Thoracic aorta (tissue), 2 donors: Measurements from ENCODE around the gene OR10A5. TPM values are rescaled to one million over a fixed set of nuclear protein-coding genes. Genes with fewer than 3 reads are reported as not detected.

Experiments
- ATAC-seq: fragments of 150-250 bp; one replicate; pipeline ENCODE4 v1.8.0; 2017; ENCODE audit warnings: low read depth; ENCODE audit not compliant: insufficient number of reproducible peaks, low FRiP score
- DNase-seq: peaks from one replicate; pipeline ENCODE4 v3.0.0-alpha.2; 2020; ENCODE audit warnings: low spot score
- H3K27ac ChIP-seq, 2 donors: fragments of 200-600 bp; sonication (generic); 1 replicate in 1 of 2; 2 replicates in 1 of 2; pipeline ENCODE4 v1.5.1; 2016; ENCODE audit warnings: mild to moderate bottlenecking in 2 of 2, moderate library complexity in 2 of 2
- H3K27me3 ChIP-seq: fragments of 200-600 bp; sonication (generic); replicated peaks from 2 replicates; pipeline ENCODE4 v1.6.0; 2016; ENCODE audit warnings: mild to moderate bottlenecking; ENCODE audit not compliant: insufficient read depth
- H3K36me3 ChIP-seq: fragments of 200-600 bp; sonication (generic); one replicate; pipeline ENCODE4 v1.5.1; 2016
- H3K4me1 ChIP-seq, 2 donors: fragments of 200-600 bp; sonication (generic); 1 replicate in 1 of 2; 2 replicates in 1 of 2; pipeline versions ENCODE4 v1.5.1 to v1.6.0; 2016; ENCODE audit warnings: low read depth in 2 of 2, mild to moderate bottlenecking in 1 of 2; ENCODE audit not compliant: control insufficient read depth in 1 of 2
- H3K4me3 ChIP-seq: fragments of 200-600 bp; sonication (generic); 2 replicates; pipeline ENCODE4 v1.5.1; 2016; ENCODE audit warnings: mild to moderate bottlenecking
- H3K9me3 ChIP-seq: fragments of 200-600 bp; sonication (generic); 2 replicates; pipeline ENCODE4 v1.5.1; 2016
- total RNA-seq, 2 donors: library from RNA; depleted of rRNA; stranded (reverse); fragments of >200 nt; gene quantifications; one replicate each; pipeline versions ENCODE4 v1.1.0 to v1.2.3, GENCODE V29; 2016
- TF ChIP-seq, protein P1 (sequence below): fragments of 200-600 bp; sonication (generic); IDR thresholded peaks from one replicate; pipeline ENCODE4 v1.5.1; 2019; ENCODE audit warnings: antibody characterized with exemption

Gene OR10A5
- total RNA-seq, 2 donors from 2014 or later: not detected

DNA sequence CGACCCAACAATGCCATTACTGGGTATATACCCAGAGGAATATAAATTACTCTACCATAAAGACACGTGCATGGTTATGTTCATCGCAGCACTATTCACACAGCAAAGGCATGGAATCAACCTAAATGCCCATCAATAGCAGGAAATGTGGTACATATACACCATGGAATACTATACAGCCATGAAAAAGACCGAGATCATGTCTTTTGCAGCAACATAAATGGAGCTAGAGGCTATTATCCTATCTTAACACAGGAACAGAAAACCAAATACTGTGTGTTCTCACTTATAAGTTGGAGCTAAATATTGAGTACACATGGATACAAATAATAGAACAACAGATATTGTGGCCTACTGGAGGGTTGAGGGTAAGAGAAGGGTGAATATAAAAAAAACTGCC, 43.3 kb downstream of the OR10A5 start:
- ATAC-seq (no peak), DNase-seq (no peak)
- Histone ChIP-seq H3K9me3 (no peaks in the 10 kb centered on the region), H3K27ac (no peak overlapping the region), H3K27me3 (no peaks in the 10 kb centered on the region), H3K36me3 (no peaks in the 10 kb centered on the region), H3K4me1 (no peaks in the 10 kb centered on the region), H3K4me3 (no peak overlapping the region)
- TF ChIP-seq, protein P1, sequence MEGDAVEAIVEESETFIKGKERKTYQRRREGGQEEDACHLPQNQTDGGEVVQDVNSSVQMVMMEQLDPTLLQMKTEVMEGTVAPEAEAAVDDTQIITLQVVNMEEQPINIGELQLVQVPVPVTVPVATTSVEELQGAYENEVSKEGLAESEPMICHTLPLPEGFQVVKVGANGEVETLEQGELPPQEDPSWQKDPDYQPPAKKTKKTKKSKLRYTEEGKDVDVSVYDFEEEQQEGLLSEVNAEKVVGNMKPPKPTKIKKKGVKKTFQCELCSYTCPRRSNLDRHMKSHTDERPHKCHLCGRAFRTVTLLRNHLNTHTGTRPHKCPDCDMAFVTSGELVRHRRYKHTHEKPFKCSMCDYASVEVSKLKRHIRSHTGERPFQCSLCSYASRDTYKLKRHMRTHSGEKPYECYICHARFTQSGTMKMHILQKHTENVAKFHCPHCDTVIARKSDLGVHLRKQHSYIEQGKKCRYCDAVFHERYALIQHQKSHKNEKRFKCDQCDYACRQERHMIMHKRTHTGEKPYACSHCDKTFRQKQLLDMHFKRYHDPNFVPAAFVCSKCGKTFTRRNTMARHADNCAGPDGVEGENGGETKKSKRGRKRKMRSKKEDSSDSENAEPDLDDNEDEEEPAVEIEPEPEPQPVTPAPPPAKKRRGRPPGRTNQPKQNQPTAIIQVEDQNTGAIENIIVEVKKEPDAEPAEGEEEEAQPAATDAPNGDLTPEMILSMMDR: no peak

DNA sequence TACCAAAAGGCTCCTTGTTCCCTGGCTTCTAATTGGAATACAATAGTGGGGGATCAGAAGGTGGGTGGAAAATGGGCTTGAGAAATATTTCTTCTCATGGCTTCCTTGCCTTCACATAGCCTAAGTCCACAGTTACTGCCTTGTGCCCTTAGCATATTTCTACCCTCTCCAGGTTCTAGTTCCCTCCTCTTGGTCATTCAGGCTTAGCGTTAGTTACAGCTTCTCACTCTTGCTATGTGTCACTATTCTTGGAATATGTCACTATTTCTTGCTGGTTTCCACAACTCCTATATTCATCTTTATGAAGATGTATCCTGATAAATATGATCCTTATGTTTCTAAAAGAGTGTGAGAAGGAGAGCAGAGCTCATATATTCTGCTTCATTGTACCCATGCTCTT, 44.4 kb downstream of the OR10A5 start:
- Histone ChIP-seq H3K9me3 (no peaks in the 10 kb centered on the region), H3K27me3 (no peaks in the 10 kb centered on the region), H3K27ac (no peak overlapping the region), H3K36me3 (no peaks in the 10 kb centered on the region), H3K4me1 (no peaks in the 10 kb centered on the region), H3K4me3 (no peak overlapping the region)
- TF ChIP-seq, protein P1: no peak
- DNase-seq: no peak
- ATAC-seq: no peak

DNA sequence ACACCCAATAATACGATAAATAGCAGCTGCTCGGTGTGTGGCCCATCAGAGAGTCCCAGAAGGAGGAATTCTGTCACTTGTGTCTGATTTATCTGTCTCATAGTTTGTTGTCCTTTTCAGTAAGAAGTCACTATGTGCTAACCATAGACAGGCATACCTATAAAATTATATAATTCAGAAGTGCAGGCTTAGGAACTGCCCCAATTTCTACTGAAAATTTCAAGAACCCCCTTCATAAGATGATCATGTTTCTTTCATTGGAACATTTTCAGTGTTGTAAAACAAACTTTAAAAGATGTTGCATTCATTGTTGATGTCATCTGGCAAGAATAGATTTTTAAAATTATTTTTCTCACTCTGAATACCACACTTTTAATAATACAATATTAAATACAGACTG, 46.9 kb downstream of the OR10A5 start, which contains the start of gene OR2D2:
OR2D2 (minus strand) TSS at position 101 of the 400 bp plus-strand sequence; CDS start at position 101, 0 bp downstream.
- no peaks in the 10 kb centered on the region for H3K36me3 ChIP-seq
- no peaks in the 10 kb centered on the region for H3K9me3 ChIP-seq
- no peak for DNase-seq
- no peak within 1 kb of the TSS for H3K27ac ChIP-seq
- TF ChIP-seq, protein P1: no peak
- ATAC-seq: no peak
- H3K4me1 ChIP-seq: no peaks in the 10 kb centered on the region
- no peaks in the 10 kb centered on the region for H3K27me3 ChIP-seq
- H3K4me3 ChIP-seq: no peak within 1 kb of the TSS

DNA sequence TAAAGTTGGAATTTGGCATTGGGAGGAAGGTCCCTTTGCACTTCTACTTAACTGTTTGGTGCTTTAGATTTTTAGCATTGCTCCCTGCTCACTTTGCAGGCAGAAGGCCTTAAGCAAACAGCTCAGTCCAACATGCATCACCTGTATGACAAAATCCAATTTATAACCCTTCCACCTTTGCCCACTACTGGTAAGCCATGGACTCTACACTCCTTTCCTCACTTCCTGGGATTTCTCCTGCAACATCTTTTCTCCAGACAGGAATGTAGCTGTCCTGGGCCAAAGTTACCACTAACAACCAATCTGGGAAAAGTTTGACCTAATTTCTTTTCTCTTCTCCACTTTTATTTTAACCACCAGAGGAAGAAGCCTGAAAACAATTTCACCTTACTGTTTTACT, 48.6 kb downstream of the OR10A5 start:
- H3K9me3 ChIP-seq: no peaks in the 10 kb centered on the region
- H3K27me3 ChIP-seq: no peaks in the 10 kb centered on the region
- TF ChIP-seq, protein P1: no peak
- ATAC-seq: no peak
- no peak overlapping the region for H3K27ac ChIP-seq
- H3K4me3 ChIP-seq: no peak overlapping the region
- H3K4me1 ChIP-seq: no peaks in the 10 kb centered on the region
- no peak for DNase-seq
- no peaks in the 10 kb centered on the region for H3K36me3 ChIP-seq

DNA sequence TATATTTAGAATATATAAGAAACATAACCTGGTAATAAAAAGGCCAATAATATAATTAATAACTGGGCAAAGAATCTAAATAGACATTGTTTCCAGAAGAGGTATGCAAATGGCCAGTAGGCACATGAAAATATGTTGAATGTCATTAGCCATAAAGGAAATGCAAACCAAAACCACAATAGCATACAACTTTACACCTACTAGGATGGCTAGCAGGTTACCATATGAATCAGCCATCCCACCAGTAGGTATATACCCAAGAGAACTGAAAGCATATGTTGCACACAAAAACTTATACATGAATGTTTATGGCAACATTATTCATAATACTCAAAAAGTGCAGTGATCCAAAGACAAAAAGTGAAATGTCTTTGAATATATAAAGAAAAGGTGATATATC, 49.5 kb downstream of the OR10A5 start:
- no peaks in the 10 kb centered on the region for H3K4me1 ChIP-seq
- H3K9me3 ChIP-seq: no peaks in the 10 kb centered on the region
- no peaks in the 10 kb centered on the region for H3K36me3 ChIP-seq
- no peaks in the 10 kb centered on the region for H3K27me3 ChIP-seq
- no peak overlapping the region for H3K27ac ChIP-seq
- TF ChIP-seq, protein P1: no peak
- DNase-seq: no peak
- H3K4me3 ChIP-seq: no peak overlapping the region
- no peak for ATAC-seq

Other genes with a start within 250 kb of the OR10A5 start
- 10 to 100 TPM; 13.9 to 35.8 TPM for gene RRP8, start 242.1 kb upstream of the OR10A5 start, total RNA-seq
- 100 to 1,000 TPM; 338 to 588 TPM for gene ILK, start 241.9 kb upstream of the OR10A5 start, total RNA-seq
- 10 to 100 TPM; 39.5 to 40.0 TPM for gene TAF10, start 233.5 kb upstream of the OR10A5 start, total RNA-seq
- gene TPP1, start 226.3 kb upstream of the OR10A5 start, total RNA-seq: 10 to 100 TPM; 66.7 to 75.6 TPM
- gene DCHS1, start 189.9 kb upstream of the OR10A5 start, total RNA-seq: 10 to 100 TPM; 62.3 to 73.5 TPM
- 10 to 100 TPM; 20.6 to 53.6 TPM for gene MRPL17, start 162.3 kb upstream of the OR10A5 start, total RNA-seq
- gene OR2AG2, start 73.7 kb upstream of the OR10A5 start, total RNA-seq: under 1 TPM in 1 of 2 donors, not detected in 1; 0.35 TPM
- not detected for gene OR2AG1, start 62.7 kb upstream of the OR10A5 start, total RNA-seq
- under 1 TPM in 1 of 2 donors, not detected in 1; 0.35 TPM for gene OR6A2, start 46.0 kb upstream of the OR10A5 start, total RNA-seq
- not detected for gene OR10A2, start 17.4 kb downstream of the OR10A5 start, total RNA-seq
- not detected for gene OR10A4, start 30.9 kb downstream of the OR10A5 start, total RNA-seq
- gene OR2D2, start 46.8 kb downstream of the OR10A5 start, total RNA-seq: 1 to 10 TPM in 1 of 2 donors, not detected in 1; 1.3 TPM
- gene OR2D3, start 75.3 kb downstream of the OR10A5 start, total RNA-seq: not detected
- 1 to 10 TPM; 1.5 to 1.8 TPM for gene ZNF215, start 80.7 kb downstream of the OR10A5 start, total RNA-seq
- gene ZNF214, start 174.7 kb downstream of the OR10A5 start, total RNA-seq: 1 to 10 TPM in 1 of 2 donors, under 1 TPM in 1; 0.68 to 2.3 TPM
- not detected for gene NLRP14, start 174.8 kb downstream of the OR10A5 start, total RNA-seq
- not detected for gene RBMXL2, start 243.3 kb downstream of the OR10A5 start, total RNA-seq